ENCODE data around the gene MCC.

GRCh38 chr5:113236536-113237288 is 251.5 kb downstream of the MCC start:
- TF ChIP-seq CTCF (conservative IDR thresholded peaks at IDR 0.05; ENCODE audit: low read depth, low read length) (no peak), EZH2 (IDR thresholded peaks at IDR 0.05; ENCODE audit: low read length, unreplicated experiment) (no peak), EZH2phosphoT487 (IDR thresholded peaks at IDR 0.05; ENCODE audit: borderline replicate concordance, low read length) (no peak)

Measured in PC-3 (cell line).